Endothelial cell of umbilical vein (primary cell): ENCODE results near the gene ISX. TPM values are rescaled to one million over a fixed set of nuclear protein-coding genes. Genes with fewer than 3 reads are reported as not detected.

Experiments used
- BruUV-seq: library from RNA; stranded (reverse); fragments of 400-500 nt; replicated peaks from 2 replicates; lab custom pipeline; 2021; lab: Mats Ljungman, UMichigan
- CTCF ChIA-PET: fragments of 300-600, 350-600 bp; sonication (Branson Sonifier 250); formaldehyde crosslinking; loops from one replicate; lab custom pipeline; 2021; ENCODE audit warnings: antibody characterized with exemption, inconsistent platforms; lab: Charles Lee
- POLR2A ChIA-PET: fragments of 300-600, 350-600 bp; sonication (Branson Sonifier 250); formaldehyde crosslinking; loops from one replicate; lab custom pipeline; 2021; ENCODE audit warnings: antibody characterized with exemption, inconsistent platforms; lab: Charles Lee
- DNase-seq: peaks from one replicate; pipeline ENCODE4 v3.0.0-alpha.2; 2011; ENCODE audit warnings: low read depth, low spot score
- FAIRE-seq: peaks from 2 replicates; lab custom pipeline; 2011; peaks lifted over from hg19 to GRCh38; lab: Jason Lieb, UNC
- H2AFZ ChIP-seq: 2 replicates; pipeline ENCODE4 v1.6.0; 2012; ENCODE audit warnings: low read depth, low read length, control low read depth, inconsistent platforms
- H3K27ac ChIP-seq: 2 replicates; pipeline ENCODE4 v1.5.1; 2011; ENCODE audit warnings: low read depth, mild to moderate bottlenecking, control low read depth, low read length, moderate library complexity; ENCODE audit not compliant: insufficient read depth
- H3K27me3 ChIP-seq, 2 experiments: 2 replicates each; pipeline versions ENCODE4 v1.6.0 to v1.6.1; 2011; ENCODE audit warnings: low read length in 2 of 2, mixed read lengths in 1 of 2; ENCODE audit not compliant: control insufficient read depth in 2 of 2, insufficient read depth in 2 of 2
- H3K36me3 ChIP-seq, 2 experiments: 2 replicates in 1 of 2; 3 replicates in 1 of 2; pipeline ENCODE4 v1.5.1; 2011; ENCODE audit warnings: low read length in 2 of 2, mild to moderate bottlenecking in 1 of 2, moderate library complexity in 1 of 2; ENCODE audit not compliant: control insufficient read depth in 2 of 2, insufficient read depth in 2 of 2; ENCODE audit errors: extremely low read depth in 1 of 2
- H3K4me1 ChIP-seq: 3 replicates; pipeline ENCODE4 v1.5.1; 2011; ENCODE audit warnings: mild to moderate bottlenecking, low read length; ENCODE audit not compliant: control insufficient read depth, insufficient read depth; ENCODE audit errors: extremely low read depth
- H3K4me2 ChIP-seq: 2 replicates; pipeline ENCODE4 v1.6.1; 2011; ENCODE audit warnings: low read length, control low read depth, mixed read lengths; ENCODE audit not compliant: insufficient read depth
- H3K4me3 ChIP-seq, 3 experiments: fragments of 200-600 bp in 1 of 3; sonication (generic), shearing (Covaris generic) in 1 of 3; replicated peaks in 1 of 3; 2 replicates each; pipeline ENCODE4 v1.5.1; 2011 to 2016; ENCODE audit warnings: control low read depth in 3 of 3, low read length in 3 of 3, mild to moderate bottlenecking in 2 of 3, inconsistent platforms in 1 of 3, low read depth in 1 of 3, moderate library complexity in 1 of 3; ENCODE audit not compliant: insufficient read depth in 1 of 3
- H3K79me2 ChIP-seq: 2 replicates; pipeline ENCODE4 v1.6.0; 2012; ENCODE audit warnings: low read length, inconsistent platforms; ENCODE audit not compliant: control insufficient read depth, insufficient read depth
- H3K9ac ChIP-seq: replicated peaks from 2 replicates; pipeline ENCODE3; 2011; ENCODE audit warnings: low read length, control low read depth; ENCODE audit not compliant: insufficient read depth; ENCODE audit errors: extremely low read depth
- H3K9me1 ChIP-seq: replicated peaks from 3 replicates; pipeline ENCODE4 v1.6.0; 2011; ENCODE audit warnings: mild to moderate bottlenecking, low read length; ENCODE audit not compliant: control insufficient read depth, insufficient read depth; ENCODE audit errors: extremely low read depth
- H3K9me3 ChIP-seq: replicated peaks from 2 replicates; pipeline ENCODE4 v1.5.1; 2012; ENCODE audit warnings: low read length, inconsistent platforms; ENCODE audit not compliant: control insufficient read depth, insufficient read depth
- H4K20me1 ChIP-seq: replicated peaks from 2 replicates; pipeline ENCODE3; 2011; ENCODE audit warnings: mild to moderate bottlenecking, low read length; ENCODE audit not compliant: control insufficient read depth, insufficient read depth; ENCODE audit errors: extremely low read depth
- FOS ChIP-seq: IDR thresholded peaks from 2 replicates; pipeline ENCODE4 v1.6.1; 2011; ENCODE audit warnings: mild to moderate bottlenecking, low read length, moderate library complexity, borderline replicate concordance; ENCODE audit not compliant: insufficient read depth
- POLR2A ChIP-seq: IDR thresholded peaks from 2 replicates; pipeline ENCODE4 v1.6.1; 2012; ENCODE audit warnings: low read depth, mild to moderate bottlenecking, control low read depth, low read length
- POLR2AphosphoS5 ChIP-seq: IDR thresholded peaks from 2 replicates; pipeline ENCODE4 v1.6.1; 2012; ENCODE audit warnings: low read depth, mild to moderate bottlenecking, control low read depth, low read length, moderate library complexity; ENCODE audit not compliant: insufficient read depth
- dilution Hi-C: fragments of 300-500 bp; cut with MboI; formaldehyde crosslinking; loops from one replicate; pipeline ENCODE4 v1.15.0; 2019; ENCODE audit warnings: low sequenced_read_pairs; ENCODE audit not compliant: extremely low pct_ligation_motif_present
- intact Hi-C: fragments of 100-400 bp; cut with micrococcal nuclease; formaldehyde crosslinking; loops from one replicate; pipeline ENCODE4 v1.10.0; 2022
- polyA plus RNA-seq, 4 experiments: library from polyadenylated mRNA; depleted of rRNA in 3 of 4; stranded (reverse) in 3 of 4; unstranded in 1 of 4; fragments of >200 nt; gene quantifications; 2 replicates each; pipeline versions ENCODE4 v1.2.1 to v1.2.3, GENCODE V29; 2011 to 2012; ENCODE audit warnings: missing spikeins in 1 of 4
- total RNA-seq: library from RNA; stranded (reverse); gene quantifications from 2 replicates; pipeline ENCODE4 v1.2.3, GENCODE V29; 2021
- TF ChIP-seq, protein P1 (sequence below), 2 donors: IDR thresholded peaks; 1 replicate in 1 of 2; 2 replicates in 1 of 2; pipeline ENCODE4 v1.5.1; 2011; ENCODE audit warnings: low read length in 2 of 2, mild to moderate bottlenecking in 2 of 2, moderate library complexity in 2 of 2, control low read depth in 1 of 2, inconsistent platforms in 1 of 2, low read depth in 1 of 2; ENCODE audit not compliant: insufficient read depth in 1 of 2; ENCODE audit errors: extremely low read depth in 1 of 2
- TF ChIP-seq, protein P2 (sequence below): IDR thresholded peaks from 2 replicates; pipeline ENCODE4 v1.6.1; 2011; ENCODE audit not compliant: insufficient read depth, insufficient read length

Gene ISX
- total and polyA plus RNA-seq, 2 donors (not counting 3 experiments of a cell fraction or from before 2014, with no cell fraction given): not detected

DNA sequence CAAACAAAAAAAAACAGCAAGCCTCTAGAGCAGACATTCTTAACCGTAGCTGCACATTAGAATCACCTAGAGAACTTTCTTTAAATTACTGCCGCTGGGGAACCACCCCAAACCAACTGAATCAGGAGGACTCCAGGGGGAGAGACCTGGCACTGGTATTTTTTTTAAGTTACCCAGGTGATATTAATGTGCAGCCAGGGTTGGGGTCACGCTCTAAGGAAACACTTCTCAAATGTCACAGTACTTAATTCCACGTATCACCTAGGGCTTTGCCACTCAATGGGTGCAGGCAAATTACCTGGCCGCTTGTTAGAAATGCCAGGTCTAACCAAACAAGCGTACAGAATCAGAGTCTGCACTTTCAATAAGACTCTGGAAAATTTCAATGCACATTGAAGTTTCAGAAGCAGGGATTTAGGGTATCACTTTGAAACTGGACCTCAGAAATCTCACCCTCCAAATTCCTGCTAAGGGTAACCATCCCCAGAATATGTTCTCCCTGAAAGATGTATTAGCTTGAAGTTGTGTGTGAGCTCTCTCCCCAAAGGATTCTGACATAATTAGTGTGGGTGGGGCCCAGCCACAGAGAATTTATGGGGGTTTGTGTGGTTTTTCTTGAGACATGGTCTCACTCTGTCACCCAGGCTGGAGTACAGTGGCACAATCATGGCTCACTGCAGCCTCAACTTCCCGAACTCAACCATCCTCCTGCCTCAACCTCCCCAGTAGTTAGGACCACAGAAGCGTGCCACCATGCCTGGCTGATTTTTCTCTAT lies 12.7 kb upstream of the ISX start:
- no peaks in the 10 kb centered on the region for H3K27me3 ChIP-seq
- no peaks in the 10 kb centered on the region for H3K9me3 ChIP-seq
- DNase-seq: no peak
- TF ChIP-seq, protein P1, sequence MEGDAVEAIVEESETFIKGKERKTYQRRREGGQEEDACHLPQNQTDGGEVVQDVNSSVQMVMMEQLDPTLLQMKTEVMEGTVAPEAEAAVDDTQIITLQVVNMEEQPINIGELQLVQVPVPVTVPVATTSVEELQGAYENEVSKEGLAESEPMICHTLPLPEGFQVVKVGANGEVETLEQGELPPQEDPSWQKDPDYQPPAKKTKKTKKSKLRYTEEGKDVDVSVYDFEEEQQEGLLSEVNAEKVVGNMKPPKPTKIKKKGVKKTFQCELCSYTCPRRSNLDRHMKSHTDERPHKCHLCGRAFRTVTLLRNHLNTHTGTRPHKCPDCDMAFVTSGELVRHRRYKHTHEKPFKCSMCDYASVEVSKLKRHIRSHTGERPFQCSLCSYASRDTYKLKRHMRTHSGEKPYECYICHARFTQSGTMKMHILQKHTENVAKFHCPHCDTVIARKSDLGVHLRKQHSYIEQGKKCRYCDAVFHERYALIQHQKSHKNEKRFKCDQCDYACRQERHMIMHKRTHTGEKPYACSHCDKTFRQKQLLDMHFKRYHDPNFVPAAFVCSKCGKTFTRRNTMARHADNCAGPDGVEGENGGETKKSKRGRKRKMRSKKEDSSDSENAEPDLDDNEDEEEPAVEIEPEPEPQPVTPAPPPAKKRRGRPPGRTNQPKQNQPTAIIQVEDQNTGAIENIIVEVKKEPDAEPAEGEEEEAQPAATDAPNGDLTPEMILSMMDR (IDR thresholded peaks at IDR 0.05; ENCODE audit: extremely low read depth in 1 of 2, insufficient read depth in 1 of 2, low read depth in 1 of 2, low read length in 2 of 2): no peak
- no peak for TF ChIP-seq POLR2A
- TF ChIP-seq POLR2AphosphoS5: no peak
- H4K20me1 ChIP-seq: no peaks in the 10 kb centered on the region
- ChIA-PET POLR2A (no interaction called here), CTCF (no interaction called here)
- H3K4me3 ChIP-seq: no peak overlapping the region
- H3K4me2 ChIP-seq: no peak overlapping the region
- intact Hi-C loops: no loop called here
- no peaks in the 10 kb centered on the region for H3K4me1 ChIP-seq
- no peaks in the 10 kb centered on the region for H3K79me2 ChIP-seq
- no TSS peak for BruUV-seq
- no peak overlapping the region for H3K9ac ChIP-seq
- no peak overlapping the region for H3K27ac ChIP-seq
- no peaks in the 10 kb centered on the region for H3K36me3 ChIP-seq
- no peaks in the 10 kb centered on the region for H3K9me1 ChIP-seq
- dilution Hi-C loops: no loop called here
- no peak overlapping the region for H2AFZ ChIP-seq
- no peak for FAIRE-seq

DNA sequence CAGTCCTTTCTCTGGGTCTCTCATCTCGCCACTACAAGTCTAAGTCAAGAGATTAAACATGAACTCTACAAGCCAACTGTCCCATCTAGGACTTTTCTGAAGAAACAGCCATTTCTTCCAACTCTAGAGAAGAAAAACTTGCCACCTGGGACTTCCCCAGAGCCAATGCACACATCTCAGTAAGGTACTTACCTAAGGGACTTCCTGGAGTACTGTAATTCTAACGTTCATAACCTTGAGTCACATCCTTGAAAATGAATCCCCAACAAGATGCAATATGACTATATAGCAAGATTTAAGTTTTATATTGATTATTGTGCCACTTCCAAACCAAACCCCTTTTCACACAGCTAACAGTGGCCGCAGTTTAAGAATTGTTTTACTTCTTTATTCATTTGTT lies 11.9 kb upstream of the ISX start:
- Histone ChIP-seq H3K79me2 (no peaks in the 10 kb centered on the region), H3K27me3 (no peaks in the 10 kb centered on the region), H3K4me1 (no peaks in the 10 kb centered on the region), H3K9me3 (no peaks in the 10 kb centered on the region), H3K9me1 (no peaks in the 10 kb centered on the region), H3K36me3 (no peaks in the 10 kb centered on the region), H3K27ac (no peak overlapping the region), H3K4me2 (no peak overlapping the region), H2AFZ (no peak overlapping the region), H3K9ac (no peak overlapping the region), H4K20me1 (no peaks in the 10 kb centered on the region), H3K4me3 (no peak overlapping the region)
- no TSS peak for BruUV-seq
- no peak for DNase-seq
- POLR2A ChIA-PET: no interaction called here
- CTCF ChIA-PET: no interaction called here
- TF ChIP-seq, protein P2, sequence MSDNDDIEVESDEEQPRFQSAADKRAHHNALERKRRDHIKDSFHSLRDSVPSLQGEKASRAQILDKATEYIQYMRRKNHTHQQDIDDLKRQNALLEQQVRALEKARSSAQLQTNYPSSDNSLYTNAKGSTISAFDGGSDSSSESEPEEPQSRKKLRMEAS: no peak
- no peak for TF ChIP-seq FOS
- FAIRE-seq: no peak
- dilution Hi-C loops: no loop called here
- intact Hi-C loops: no loop called here
